Renal pelvis (tissue), 4 donors: ENCODE measurements around the gene DPYSL5. TPM values are rescaled to one million over a fixed set of nuclear protein-coding genes. Genes with fewer than 3 reads are reported as not detected.
A peak's percentile ranks its signal among the peaks of the same experiment; 100 is the strongest.

ENCODE experiments used
- DNase-seq: peaks from one replicate; pipeline ENCODE4 v3.0.0-alpha.2; 2013
- polyA plus RNA-seq, 3 donors: library from polyadenylated mRNA; unstranded; fragments of 120-200 nt; gene quantifications; one replicate each; pipeline ENCODE4 v1.2.1, GENCODE V29; 2013; ENCODE audit not compliant: insufficient read length in 3 of 3

The DPYSL5 gene
- polyA plus RNA-seq, 3 donors = 7.2 to 10.6 (median 8.6) TPM

GRCh38 chr2:26954135-26954534 is 106.2 kb downstream of the DPYSL5 start:
- no peak for DNase-seq

- no peak for DNase-seq
Observed at GRCh38 chr2:26957041-26957440, 109.1 kb downstream of the DPYSL5 start.

DNA sequence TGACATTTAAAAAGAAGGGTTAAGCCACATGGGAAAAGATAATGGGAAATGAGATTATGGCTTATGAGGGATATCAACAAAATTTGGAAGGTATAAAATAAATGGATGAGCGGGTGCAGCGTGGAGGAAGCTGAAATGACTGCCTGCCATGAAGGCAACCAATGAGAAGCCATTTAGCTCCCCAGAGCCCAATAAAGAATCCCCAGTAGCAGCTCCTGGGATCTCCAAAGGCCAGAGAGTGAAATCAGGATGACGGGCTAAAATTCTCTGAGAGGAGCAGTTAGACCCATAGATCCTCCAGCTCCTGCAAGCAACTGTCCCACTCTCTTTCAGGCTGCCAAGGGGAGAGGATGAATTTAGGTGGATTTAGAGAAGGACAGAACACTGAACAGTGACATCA is 109.6 kb downstream of the DPYSL5 start:
- no peak for DNase-seq

DNA sequence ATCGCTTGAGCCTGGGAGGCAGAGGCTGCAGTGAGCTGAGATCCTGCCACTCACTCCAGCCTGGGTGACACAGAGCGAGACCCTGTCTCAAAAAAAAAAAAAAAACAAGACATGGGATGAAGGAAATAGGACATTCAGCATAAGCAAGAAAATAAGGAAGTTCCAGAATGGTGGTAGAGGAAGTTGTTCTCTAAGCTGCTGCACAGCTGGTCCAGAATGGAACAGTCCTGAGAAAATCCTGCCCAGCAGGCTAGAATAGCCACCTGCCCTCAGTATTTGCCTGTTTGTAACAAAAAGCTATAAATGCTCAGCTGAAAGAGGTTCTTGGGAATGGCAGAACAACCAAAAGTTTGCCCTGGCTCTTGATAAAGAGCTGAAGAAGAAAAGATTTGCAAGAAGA is 111.4 kb downstream of the DPYSL5 start:
- DNase-seq = no peak

DNA sequence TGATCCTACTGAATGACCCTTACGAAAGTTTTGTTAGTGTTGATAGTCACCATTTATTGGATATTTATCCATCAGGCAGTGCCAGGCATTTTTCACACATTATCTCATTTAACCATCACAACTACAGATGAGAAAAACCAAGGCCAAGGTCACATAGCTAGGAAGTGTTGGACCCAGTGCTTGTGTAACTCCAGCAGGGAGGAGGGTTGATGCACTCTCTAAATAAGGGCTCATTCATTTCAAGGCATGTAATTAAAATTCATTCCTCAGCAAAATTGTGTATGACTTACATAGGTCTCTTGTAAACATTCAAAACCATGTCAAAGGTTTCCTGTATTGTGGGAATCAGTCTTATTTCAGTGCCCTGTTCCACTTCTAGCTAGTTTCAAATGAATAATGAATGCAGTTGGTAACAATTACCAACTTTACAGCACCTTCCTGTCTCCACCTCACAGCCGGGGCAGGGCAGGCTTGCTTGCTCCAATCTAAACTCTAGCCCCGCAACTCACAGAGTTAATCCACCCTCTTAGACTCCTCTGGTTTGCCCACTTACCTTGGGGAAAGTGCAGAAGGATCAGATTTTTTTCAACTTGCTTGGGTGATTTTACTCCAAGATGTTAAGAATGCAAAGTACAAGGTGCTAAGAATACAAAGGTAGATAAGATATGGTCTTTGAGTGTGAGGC is 116.7 kb downstream of the DPYSL5 start:
- no peak for DNase-seq

GRCh38 chr2:26968001-26968400 is 120.1 kb downstream of the DPYSL5 start:
- no peak for DNase-seq

DNA sequence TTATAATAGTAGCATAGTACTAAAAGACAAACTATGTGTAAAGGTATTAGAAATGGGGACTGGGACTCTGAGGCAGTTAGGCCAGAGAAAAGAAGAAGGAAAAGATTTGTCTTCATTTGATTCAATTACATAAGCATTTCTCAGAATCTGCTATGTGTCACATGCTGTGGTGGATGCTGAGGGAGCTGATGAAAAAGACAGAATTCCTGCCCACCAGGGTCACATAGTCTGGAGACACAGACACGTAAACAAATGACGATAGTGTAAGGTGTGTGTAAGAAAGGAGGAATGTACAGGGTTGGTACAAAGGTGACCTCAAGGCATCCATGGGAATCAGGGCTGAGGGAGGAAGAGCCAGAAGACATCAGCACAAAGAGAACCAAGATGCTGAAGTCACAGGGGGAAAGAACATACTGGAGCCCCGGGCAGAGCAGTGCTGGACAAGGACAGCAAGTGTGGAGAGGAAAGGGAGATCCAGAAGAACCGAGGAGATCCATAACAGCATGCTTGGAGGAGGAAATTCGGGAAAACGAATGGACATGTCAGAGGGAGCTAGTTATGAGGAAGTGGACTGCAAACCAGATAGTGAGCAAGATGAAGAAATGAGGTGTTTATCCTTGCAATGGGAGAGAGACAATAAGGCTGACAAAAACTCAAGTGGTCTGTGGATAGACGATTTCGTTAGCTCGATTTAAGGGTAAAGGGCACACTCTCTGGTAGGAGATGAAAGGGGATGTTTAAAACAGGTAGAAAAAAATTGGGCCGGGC is 121.3 kb downstream of the DPYSL5 start:
- DNase-seq = no peak

DNA sequence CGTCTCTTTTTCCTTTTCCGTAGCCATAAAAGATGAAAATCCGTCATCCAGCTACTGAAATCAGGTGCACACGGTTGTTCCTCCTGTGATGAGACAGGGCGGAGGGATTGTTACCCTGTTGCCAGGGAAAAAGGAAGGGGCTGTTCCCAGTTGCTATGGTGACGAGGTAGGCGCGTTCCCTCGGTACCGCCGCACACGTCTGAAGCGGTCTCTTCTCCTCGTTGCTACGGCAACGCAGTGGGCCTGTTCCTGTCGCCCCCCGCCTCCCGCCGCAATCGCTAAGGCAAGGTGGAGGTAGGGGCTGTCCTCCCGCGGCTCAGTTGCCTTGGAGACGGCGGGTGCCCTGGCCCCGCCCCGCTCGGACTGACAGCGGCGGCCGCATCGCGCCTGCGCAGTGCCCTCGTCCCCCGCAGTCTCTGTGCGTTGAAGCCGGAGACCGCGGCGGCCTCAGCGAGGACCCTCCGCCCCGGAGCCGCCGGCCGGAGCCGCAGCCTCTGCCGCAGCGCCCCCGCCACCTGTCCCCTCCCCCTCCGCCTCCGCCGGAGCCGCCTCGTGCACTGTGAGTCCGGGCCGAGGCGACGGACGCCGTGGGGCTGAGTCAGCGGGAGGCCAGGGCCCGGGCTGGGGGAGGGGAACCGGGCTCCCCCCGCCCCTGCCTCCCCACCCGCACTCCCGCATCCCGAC is 122.5 kb downstream of the DPYSL5 start, which contains the start of gene MAPRE3:
Gene MAPRE3, plus strand, starts transcription at position 394 of the 684 bp plus-strand sequence. CDS start 51,582 bp downstream, outside the sequence.
- peak; percentile 84 for DNase-seq

GRCh38 chr2:26970928-26971627 is 123.1 kb downstream of the DPYSL5 start:
- no peak for DNase-seq

- DNase-seq = no peak
Observed at GRCh38 chr2:26971911-26972786, 124.2 kb downstream of the DPYSL5 start.

DNA sequence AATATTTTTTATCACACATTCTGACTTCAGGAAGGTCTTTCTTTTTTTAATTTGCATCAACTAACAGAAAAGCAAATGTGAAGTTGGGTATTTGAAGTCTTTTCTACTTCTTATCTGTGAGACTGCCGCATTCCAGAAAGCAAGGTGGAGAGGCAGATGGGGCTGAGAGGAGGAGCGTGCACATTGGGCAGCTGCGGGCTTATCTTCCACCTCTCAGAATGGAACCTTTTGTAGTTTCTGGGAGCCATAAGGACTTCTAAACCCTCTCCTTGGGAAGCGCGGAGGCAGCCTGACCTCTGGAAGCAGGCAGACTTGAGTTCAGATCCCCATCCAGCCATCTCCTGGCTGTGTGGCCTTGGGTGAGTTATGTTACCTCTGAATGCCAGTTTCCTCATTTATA is 126.4 kb downstream of the DPYSL5 start:
- DNase-seq = no peak

- DNase-seq = no peak
Observed at GRCh38 chr2:26975102-26975501, 127.2 kb downstream of the DPYSL5 start.

DNA sequence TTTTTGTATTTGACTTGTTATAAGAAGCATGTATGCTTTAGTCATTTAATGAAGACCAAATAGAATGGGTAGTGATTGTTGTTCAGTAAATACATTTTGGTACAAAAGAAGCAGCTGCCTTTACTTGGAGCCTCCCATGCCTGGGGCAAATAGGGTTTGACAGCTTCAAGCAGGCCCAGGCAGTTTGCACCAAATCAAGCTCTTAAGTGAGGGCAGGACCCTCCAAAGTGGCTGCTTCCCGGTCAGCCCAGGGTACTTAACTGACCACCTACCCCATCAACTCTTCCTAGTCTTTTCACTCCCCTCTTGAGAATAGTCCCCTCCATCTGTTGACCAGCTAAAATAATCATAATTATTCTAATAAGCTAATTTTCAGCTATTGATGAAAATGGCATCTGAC is 127.7 kb downstream of the DPYSL5 start:
- DNase-seq = no peak

GRCh38 chr2:26976237-26976636 is 128.3 kb downstream of the DPYSL5 start:
- DNase-seq = no peak

- DNase-seq = no peak
Observed at GRCh38 chr2:26977012-26977411, 129.1 kb downstream of the DPYSL5 start.

GRCh38 chr2:26978061-26978596 is 130.2 kb downstream of the DPYSL5 start:
- DNase-seq = peak; percentile 5

DNA sequence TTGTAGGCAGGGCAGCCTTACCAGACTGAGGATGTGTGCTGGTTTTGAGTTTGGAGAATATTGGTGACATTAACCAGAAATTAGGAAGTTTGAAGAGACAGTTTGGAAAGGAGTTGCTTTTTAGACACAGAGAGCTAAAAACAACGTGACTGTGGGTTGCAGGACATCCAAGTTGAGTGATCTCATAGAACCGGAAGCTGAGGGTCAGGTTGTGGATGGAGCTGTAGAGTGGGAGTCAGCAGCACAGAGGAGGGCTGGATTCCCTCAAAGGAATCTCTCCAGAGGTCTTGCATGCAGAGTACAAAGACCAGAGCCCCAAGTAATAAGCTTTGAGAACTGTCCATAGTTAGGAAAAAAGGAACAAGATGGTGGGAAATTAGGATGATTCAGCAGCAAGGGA is 131.8 kb downstream of the DPYSL5 start:
- no peak for DNase-seq

DNA sequence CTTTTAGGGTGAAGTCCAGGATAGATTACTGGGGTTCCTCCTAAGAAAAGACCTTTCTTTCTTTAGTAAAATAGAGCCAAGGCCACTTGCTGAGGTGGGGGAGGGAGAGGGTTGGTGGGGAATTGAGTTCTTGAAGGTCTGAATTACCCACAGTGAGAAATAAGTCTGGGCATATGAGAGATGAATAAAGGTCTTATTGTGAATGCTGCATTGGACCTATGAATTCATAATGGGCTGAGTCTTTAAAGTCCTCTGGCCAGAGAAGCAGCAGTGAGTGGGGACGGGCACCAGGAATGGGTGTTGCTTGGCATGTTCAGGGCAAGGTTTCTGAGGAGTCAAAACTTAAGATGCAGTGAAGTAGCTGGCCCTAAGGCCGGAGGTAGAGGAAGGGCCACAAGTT is 133.0 kb downstream of the DPYSL5 start:
- DNase-seq = no peak

GRCh38 chr2:26982102-26982742 is 134.3 kb downstream of the DPYSL5 start:
- DNase-seq = peak; percentile 17

GRCh38 chr2:26983746-26984145 is 135.8 kb downstream of the DPYSL5 start:
- DNase-seq = no peak
